Hematopoietic multipotent progenitor cell treated with erythropoietin and hydrocortisone succinate and interleukin-3 and kit ligand, for 8 days (in vitro differentiated cells): ENCODE data around the gene PTTG1IP.

Experiments used
- DNase-seq: peaks from one replicate; pipeline ENCODE4 v3.0.0-alpha.2; 2015

PTTG1IP gene

DNA sequence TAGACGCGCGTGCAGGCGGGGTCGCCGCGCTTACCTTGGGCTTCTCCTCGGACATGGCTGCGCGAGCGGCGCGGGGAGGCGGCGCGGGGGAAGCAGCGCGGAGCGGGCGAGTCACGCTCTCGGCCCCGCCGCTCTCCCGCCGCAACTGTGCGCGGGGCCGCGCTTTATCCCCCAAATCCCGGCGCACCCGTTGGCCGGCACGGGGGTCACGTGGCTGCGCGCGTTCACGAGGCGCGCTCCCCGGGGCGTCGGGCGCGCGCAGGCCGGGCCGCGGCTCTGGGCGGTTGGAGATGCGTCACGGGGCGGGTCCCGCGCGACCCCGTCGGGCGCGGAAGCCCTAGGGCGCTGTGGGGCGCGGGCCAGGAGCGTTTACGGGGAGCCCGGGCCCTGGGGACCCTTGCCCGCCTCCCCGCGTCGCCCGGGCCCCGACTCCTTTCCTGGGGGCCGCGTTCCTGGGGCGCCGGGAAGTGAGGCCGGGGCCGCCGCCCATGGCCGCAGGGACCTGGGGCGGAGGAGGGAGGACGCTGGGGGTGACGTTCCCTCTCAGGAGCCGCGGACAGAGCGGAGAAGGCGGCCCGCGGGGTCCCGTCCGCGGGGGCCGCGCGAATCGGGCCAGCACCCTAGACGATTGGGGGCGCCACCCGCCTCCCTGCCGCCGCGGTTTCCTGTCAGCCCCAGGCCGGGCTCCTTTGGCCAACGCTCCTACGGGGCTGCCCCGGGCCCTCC, 55.4 kb downstream of the PTTG1IP start, which contains the start of gene SUMO3:
Gene SUMO3 (minus strand): TSS at position 149 of the 726 bp plus-strand sequence. CDS start 94 bp downstream, at position 55.
- DNase-seq = peak; percentile 85

- DNase-seq = peak; percentile 87
These were observed 56.0 kb downstream of the PTTG1IP start for GRCh38 chr21:44817506-44817880.

GRCh38 chr21:44816761-44817505, 56.6 kb downstream of the PTTG1IP start:
- no peak for DNase-seq

DNA sequence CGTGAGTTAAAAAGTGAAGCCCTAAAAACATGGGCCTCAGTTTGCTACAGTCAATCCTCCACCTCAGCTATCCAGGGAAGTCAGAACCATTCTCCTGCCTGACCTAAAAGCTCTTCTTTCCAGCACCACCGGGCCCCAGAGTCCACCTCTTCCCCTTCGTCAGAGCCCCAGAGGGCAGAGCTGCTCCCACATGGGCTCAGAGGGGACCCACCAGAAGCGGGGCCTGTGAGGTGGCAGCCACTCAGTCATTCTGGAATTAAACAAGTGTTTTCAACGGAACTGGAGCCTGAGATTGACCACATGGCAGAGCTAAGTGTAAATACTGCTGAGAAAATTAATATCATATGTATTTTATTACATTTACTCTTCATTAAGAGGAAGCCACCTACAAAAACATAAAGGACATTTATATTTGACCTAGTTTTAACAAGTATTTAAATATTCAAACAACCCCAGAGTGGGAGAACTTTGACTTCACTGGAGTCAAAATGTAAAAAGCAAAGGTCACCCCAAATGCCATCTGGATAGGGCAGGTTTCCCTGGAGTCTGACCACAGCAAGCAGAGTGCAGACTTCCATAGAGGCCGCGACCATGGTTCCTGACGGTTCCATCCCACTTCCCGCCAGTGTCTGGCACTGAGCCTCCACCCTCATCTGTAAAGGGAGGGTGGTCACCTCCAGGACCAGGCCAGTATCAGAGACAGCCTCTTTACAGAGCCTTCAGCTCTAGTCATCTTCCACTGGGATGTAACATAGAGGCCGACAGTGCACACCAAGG, 57.5 kb downstream of the PTTG1IP start:
- DNase-seq = no peak

GRCh38 chr21:44815225-44815624, 58.3 kb downstream of the PTTG1IP start:
- no peak for DNase-seq

DNA sequence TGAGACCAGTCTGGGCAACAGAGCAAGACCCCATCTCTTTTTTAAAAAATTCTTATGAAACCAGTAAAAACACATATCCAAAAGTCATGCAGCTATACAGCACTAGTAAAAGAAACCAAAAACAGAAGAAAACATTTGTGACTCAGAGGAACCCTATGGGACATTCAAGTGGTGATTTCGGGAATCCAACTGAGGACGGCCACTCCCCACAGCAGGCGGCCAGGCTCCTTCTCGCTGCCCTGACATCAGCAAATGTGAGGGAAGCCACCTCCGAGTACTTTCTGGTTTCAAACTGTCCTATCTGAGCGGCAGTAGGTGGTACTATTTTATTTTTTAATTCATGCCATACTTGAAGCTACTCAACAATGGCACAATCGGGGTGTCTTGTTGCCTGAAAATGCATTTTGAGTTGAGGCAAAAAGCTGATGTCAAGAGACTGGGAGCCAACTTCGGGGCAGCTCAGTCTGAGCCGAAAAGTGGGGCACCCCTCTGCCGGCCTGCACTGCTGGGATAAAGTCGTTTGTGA, 58.9 kb downstream of the PTTG1IP start:
- DNase-seq = no peak

DNA sequence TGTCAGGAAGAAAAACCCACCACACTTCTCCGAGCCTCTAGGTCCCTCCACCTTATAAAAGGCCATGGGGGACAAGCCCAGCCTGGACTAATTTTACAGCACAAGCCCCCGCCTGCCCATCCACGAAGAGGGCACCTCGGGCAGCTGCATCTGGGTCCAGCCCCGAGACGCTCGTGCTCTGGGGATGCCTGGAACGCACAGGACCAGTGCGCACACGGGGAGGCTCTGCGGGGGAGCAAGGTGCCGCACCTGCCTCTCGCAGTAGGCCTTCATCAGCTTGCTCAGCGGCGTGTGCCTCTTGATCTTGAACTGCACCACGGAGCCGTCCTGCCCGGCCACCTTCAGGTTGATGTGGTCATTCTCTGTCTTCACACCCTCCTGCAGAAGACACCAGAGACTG, 59.8 kb downstream of the PTTG1IP start:
- no peak for DNase-seq

DNA sequence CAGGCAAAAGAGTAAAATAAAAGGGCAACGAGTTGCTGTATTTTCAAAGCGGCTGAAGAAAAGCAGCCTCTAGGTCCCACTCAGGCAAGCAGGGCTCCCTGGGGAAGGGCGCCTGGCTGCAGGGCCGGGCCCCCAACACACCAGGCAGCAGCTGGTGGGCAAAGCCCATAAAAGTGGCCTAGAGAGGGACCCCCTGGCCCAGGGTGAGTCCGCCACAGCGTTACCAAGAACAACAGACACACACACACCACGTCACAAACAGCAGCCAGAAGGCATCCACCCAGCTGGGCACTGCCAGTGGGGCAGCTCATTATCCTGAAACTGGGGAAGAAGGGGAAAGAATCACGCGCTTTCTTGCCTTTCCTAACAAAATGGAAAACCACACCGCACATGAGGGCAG, 60.3 kb downstream of the PTTG1IP start:
- DNase-seq = no peak

- no peak for DNase-seq
These were observed 60.9 kb downstream of the PTTG1IP start for GRCh38 chr21:44812640-44813039.

DNA sequence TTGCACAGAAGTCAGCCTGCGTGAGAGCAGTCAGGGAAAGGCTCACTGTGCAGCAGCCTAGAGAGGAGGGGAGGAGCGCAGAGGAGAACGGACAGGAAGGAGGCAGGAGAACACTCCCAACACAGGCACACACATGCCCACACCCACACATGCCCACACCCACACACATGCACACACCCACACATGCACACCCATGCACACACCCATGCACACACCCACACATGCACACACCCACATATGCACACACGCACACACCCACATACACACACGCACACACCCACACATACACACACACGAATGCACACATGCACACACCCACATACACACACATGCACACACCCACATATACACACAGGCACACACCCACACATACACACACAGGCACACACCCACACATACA, 62.7 kb downstream of the PTTG1IP start:
- DNase-seq = no peak

- DNase-seq = no peak
These were observed 67.6 kb downstream of the PTTG1IP start for GRCh38 chr21:44805859-44806258.

GRCh38 chr21:44805226-44805625, 68.3 kb downstream of the PTTG1IP start:
- DNase-seq = no peak

- DNase-seq = no peak
These were observed 68.7 kb downstream of the PTTG1IP start for GRCh38 chr21:44804762-44805161.

- DNase-seq = peak; percentile 54
These were observed 69.8 kb downstream of the PTTG1IP start for GRCh38 chr21:44803651-44804050.

- peak; percentile 54 for DNase-seq
These were observed 70.9 kb downstream of the PTTG1IP start for GRCh38 chr21:44802396-44803153.

GRCh38 chr21:44801468-44802395, 71.8 kb downstream of the PTTG1IP start, which contains the start of gene UBE2G2:
Gene UBE2G2, minus strand, starts transcription at chr21:44801820. Its CDS starts 72 bp downstream, at chr21:44801748.
- peak; percentile 81 for DNase-seq

GRCh38 chr21:44800971-44801467, 72.5 kb downstream of the PTTG1IP start:
- DNase-seq = peak; percentile 77

GRCh38 chr21:44800103-44800502, 73.4 kb downstream of the PTTG1IP start:
- DNase-seq = peak; percentile 65

GRCh38 chr21:44799646-44800045, 73.8 kb downstream of the PTTG1IP start:
- no peak for DNase-seq
